Type B pancreatic cell (in vitro differentiated cells): ENCODE results near the gene SLC37A4. TPM values are rescaled to one million over a fixed set of nuclear protein-coding genes. Genes with fewer than 3 reads are reported as not detected.

Experiments
- DNase-seq: peaks from one replicate; pipeline ENCODE4 v3.0.0; 2021; ENCODE audit warnings: mixed read lengths; ENCODE audit not compliant: unreplicated experiment; ENCODE audit errors: extremely low spot score
- H3K27ac Mint-ChIP-seq: 2 replicates; pipeline ENCODE4 v1.8.0; 2021; ENCODE audit warnings: mild to moderate bottlenecking, mixed read lengths
- H3K27me3 Mint-ChIP-seq: 2 replicates; pipeline ENCODE4 v1.8.0; 2021; ENCODE audit warnings: mixed read lengths
- H3K36me3 Mint-ChIP-seq: 2 replicates; pipeline ENCODE4 v1.8.0; 2021; ENCODE audit warnings: mixed read lengths
- H3K4me1 Mint-ChIP-seq: one replicate; pipeline ENCODE4 v1.8.0; 2021; ENCODE audit warnings: mixed read lengths; ENCODE audit not compliant: unreplicated experiment
- H3K4me3 Mint-ChIP-seq: 2 replicates; pipeline ENCODE4 v1.8.0; 2021; ENCODE audit warnings: mild to moderate bottlenecking, mixed read lengths
- H3K9me3 Mint-ChIP-seq: 2 replicates; pipeline ENCODE4 v1.8.0; 2021; ENCODE audit warnings: mixed read lengths
- total RNA-seq: library from RNA; stranded (reverse); gene quantifications from 2 replicates; pipeline ENCODE4 v1.2.1, GENCODE V29; 2021; ENCODE audit warnings: low replicate concordance
- TF ChIP-seq, protein P1 (sequence below): fragments of 200-600 bp; sonication (generic); conservative IDR thresholded peaks from 2 replicates; pipeline ENCODE4 v1.5.0; 2021; ENCODE audit warnings: antibody characterized with exemption, mild to moderate bottlenecking

SLC37A4 gene
- total RNA-seq, 1 donor from 2014 or later, result 41.4 TPM

DNA sequence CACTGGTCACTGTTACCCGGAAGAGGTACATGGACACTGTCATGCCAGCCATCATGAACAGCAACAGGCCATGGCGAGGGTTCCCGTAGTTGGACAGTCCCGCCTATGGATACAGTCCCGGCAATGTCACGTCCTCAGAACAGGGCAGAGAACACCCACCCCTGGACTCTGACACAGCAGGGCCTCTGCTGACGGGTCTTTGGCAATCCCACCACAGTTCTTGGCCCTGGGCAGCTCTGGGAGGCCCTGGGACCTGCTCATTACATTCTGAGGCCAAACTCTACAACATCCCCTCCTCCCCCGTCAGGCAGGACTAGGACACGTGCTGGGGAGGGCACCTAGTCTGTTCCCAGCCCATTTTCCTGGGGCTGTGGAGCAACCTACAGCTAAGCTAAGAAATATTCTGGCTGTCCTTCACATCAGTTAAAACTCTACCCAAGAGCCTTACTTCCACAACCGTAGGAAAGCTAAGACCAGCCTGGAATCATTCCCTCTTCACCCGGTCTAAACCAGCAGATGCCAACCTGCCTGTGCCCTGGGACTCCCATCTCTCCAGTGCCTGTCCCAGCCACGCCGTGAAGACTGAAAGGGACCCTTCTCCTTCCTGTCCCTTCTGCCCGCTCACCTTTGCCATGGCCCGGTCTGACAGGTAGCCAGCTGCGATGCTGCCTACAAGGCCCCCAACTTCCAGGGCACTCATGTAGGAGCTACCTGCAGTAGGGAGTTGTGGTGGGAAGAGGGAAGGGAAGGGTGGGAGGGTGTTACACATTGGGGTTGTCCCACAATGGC, 4.5 kb downstream of the SLC37A4 start:
- Mint-ChIP-seq H3K9me3 (no peaks in the 10 kb centered on the region), H3K4me3 (no peak overlapping the region), H3K27me3 (no peaks in the 10 kb centered on the region), H3K36me3 (peaks cover 17% of the 10 kb centered on the region), H3K4me1 (peaks cover 21% of the 10 kb centered on the region), H3K27ac (no peak overlapping the region)
- DNase-seq, result no peak
- TF ChIP-seq, protein P1, sequence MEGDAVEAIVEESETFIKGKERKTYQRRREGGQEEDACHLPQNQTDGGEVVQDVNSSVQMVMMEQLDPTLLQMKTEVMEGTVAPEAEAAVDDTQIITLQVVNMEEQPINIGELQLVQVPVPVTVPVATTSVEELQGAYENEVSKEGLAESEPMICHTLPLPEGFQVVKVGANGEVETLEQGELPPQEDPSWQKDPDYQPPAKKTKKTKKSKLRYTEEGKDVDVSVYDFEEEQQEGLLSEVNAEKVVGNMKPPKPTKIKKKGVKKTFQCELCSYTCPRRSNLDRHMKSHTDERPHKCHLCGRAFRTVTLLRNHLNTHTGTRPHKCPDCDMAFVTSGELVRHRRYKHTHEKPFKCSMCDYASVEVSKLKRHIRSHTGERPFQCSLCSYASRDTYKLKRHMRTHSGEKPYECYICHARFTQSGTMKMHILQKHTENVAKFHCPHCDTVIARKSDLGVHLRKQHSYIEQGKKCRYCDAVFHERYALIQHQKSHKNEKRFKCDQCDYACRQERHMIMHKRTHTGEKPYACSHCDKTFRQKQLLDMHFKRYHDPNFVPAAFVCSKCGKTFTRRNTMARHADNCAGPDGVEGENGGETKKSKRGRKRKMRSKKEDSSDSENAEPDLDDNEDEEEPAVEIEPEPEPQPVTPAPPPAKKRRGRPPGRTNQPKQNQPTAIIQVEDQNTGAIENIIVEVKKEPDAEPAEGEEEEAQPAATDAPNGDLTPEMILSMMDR, result no peak

DNA sequence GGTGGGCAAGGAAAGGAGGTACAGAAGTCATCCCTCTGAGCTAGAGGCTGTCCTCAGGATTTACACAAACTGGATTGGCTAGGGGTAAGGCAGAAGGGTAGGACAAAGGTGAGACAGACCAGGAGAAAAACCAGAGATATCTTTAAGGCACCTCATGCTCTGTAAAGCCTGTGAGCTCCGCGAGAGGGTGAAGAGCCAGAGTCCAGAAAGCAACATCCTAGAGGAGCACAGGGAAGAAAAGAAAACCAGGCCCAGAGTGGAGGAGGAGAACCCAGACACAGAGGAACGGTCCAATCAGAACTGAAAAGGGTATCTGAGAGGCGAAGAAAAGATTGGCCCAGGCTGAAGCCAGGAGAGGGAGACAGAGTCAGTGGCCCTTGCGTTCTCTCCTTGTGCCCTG, 5.1 kb downstream of the SLC37A4 start:
- peak overlapping the region; percentile 35 for H3K4me3 Mint-ChIP-seq
- H3K36me3 Mint-ChIP-seq, result peaks cover 17% of the 10 kb centered on the region
- no peak for DNase-seq
- no peaks in the 10 kb centered on the region for H3K9me3 Mint-ChIP-seq
- H3K27me3 Mint-ChIP-seq, result no peaks in the 10 kb centered on the region
- TF ChIP-seq, protein P1, result no peak
- peak overlapping the region; percentile 24 for H3K27ac Mint-ChIP-seq
- H3K4me1 Mint-ChIP-seq, result peaks cover 21% of the 10 kb centered on the region

DNA sequence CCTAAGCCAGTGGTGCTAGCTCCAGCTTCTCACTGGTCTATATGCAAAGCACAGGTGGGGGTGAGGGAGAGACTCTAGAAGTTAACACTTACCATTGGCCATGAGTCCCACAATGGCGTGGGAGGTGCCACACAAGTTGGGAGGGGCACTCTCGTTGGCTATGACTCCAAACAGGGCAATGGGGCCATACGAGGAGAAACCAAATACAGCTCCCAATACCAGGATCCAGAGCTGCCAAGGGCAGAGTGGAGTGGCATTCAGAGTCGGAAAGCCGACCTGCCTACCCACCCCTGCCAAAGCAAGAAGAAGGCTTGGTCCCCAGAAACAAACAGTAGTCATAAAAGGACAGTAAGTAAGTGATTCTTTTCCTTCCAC, 5.6 kb downstream of the SLC37A4 start:
- peak overlapping the region; percentile 24 for H3K27ac Mint-ChIP-seq
- peak overlapping the region; percentile 35 for H3K4me3 Mint-ChIP-seq
- H3K27me3 Mint-ChIP-seq, result no peaks in the 10 kb centered on the region

DNA sequence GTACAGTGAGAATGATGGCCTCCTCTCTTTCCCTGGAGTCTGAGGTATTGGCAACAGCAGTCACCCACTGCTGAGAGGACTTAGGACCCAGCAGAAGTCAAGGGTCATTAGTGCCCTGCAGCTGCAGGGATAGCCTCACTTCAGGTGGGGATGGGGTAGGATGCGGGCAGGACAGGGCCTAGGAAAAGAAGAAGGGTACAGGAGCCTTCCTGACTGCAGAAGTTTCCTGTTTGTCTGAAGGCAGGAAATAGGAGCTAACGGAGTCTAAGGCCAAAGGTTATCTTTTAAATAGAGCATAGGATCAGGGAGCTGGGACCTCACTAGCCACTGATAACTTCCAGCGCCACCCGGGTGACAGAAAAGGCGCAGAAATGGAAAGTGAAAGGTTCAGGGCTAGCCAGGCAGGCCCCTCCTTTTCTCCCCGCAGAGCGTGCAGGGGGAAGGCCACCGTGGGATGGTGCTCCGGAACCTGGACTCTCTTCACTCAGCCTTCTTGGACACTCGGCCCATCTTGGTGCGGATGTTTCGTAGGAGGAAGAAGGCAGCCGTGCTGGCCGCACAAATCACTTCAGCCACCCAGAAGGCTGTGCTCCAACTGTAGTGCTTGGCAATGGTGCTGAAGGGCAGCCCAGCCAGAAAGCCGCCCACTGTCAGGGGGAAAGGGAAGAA, 6.1 kb downstream of the SLC37A4 start:
- no peaks in the 10 kb centered on the region for H3K9me3 Mint-ChIP-seq
- DNase-seq, result no peak
- H3K27me3 Mint-ChIP-seq, result no peaks in the 10 kb centered on the region
- peak overlapping the region; percentile 24 for H3K27ac Mint-ChIP-seq
- TF ChIP-seq, protein P1, result no peak
- H3K4me1 Mint-ChIP-seq, result peaks cover 23% of the 10 kb centered on the region
- peak overlapping the region; percentile 41 for H3K4me3 Mint-ChIP-seq
- H3K36me3 Mint-ChIP-seq, result peaks cover 21% of the 10 kb centered on the region

More for the DNA sequence above, 5.6 kb downstream of the SLC37A4 start:
- Mint-ChIP-seq H3K4me1 (peaks cover 22% of the 10 kb centered on the region), H3K36me3 (peaks cover 19% of the 10 kb centered on the region), H3K9me3 (no peaks in the 10 kb centered on the region)
- TF ChIP-seq, protein P1, result no peak
- DNase-seq, result no peak

DNA sequence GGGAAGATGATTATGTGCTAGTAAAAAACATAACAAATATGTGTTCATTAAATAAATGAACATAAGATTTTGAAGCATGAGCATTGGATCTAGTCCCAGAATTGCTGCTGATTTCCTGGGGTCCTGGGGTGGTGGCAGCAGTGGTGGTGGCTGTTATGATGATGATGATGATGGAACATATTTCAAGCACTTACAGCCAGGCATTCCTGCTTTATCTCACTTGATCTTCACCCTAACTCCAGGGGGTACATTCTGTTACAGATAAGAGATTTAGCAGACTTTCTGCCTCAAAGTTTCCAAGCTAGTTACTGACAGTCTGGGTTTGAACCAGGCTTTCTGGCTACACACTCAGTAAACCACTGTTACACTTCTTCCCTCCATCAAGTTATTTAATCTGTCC, 6.9 kb downstream of the SLC37A4 start:
- TF ChIP-seq, protein P1, result no peak
- Mint-ChIP-seq H3K4me1 (peaks cover 15% of the 10 kb centered on the region), H3K36me3 (peaks cover 17% of the 10 kb centered on the region), H3K4me3 (no peak overlapping the region), H3K9me3 (no peaks in the 10 kb centered on the region), H3K27me3 (no peaks in the 10 kb centered on the region), H3K27ac (peak overlapping the region; percentile 21)
- no peak for DNase-seq
